Endometrium (tissue), 2 donors: ENCODE data around the gene GOLGA1.
"Not testable (repeated sequence)": the region's sequence is repeated elsewhere in the genome, so short reads cannot be mapped to it uniquely, and the experiment has no call there.

Source experiments
- FAIRE-seq: peaks from 2 replicates; lab custom pipeline; 2012; peaks lifted over from hg19 to GRCh38; lab: Jason Lieb, UNC
- donor health status: control.
- donor health status: control.

GOLGA1 gene

DNA sequence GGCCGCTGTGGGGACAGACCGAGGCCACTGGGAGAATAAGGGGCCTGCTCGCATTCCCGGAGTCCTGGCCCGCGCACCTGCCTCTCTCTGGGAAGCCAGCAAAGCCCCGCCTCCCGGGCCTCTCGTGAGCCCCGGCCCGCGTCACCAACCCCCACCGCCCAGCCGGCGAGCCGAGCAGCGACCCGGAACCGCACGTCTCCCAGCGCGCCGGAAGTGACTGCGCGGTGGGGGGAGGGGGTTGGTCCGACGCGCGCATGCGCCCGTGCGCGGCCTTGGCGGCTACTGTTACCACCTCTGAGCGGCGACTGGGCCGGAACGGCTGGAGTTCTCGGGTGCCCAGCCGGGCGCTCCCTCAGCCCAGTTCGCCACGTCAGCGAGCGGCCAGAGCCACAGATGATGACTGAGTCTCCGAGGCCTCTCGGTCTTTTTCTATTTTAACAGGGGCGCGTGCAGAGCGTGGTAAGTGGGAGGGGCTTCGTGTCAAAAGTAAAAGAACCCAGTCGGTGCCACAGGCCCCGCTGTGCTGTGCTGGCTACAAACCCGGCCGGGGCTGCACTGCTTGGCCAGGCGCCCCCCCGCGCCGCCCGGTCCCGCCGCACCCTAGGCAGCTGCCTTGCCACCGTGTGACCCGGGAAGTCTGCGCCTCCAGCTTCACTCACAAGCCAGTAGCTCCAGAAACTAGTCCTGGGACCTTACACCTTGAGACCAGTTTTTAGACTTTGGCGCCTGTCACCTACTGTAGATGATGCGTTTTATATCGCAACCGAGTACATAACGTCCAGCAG is at the start of gene GOLGA1:
Gene GOLGA1, minus strand, starts transcription at position 190 of the 785 bp plus-strand sequence. CDS start 2,372 bp downstream, outside the sequence.
- no peak for FAIRE-seq

GRCh38 chr9:124983698-124984097 is 42.8 kb upstream of the GOLGA1 start:
- FAIRE-seq = no peak

DNA sequence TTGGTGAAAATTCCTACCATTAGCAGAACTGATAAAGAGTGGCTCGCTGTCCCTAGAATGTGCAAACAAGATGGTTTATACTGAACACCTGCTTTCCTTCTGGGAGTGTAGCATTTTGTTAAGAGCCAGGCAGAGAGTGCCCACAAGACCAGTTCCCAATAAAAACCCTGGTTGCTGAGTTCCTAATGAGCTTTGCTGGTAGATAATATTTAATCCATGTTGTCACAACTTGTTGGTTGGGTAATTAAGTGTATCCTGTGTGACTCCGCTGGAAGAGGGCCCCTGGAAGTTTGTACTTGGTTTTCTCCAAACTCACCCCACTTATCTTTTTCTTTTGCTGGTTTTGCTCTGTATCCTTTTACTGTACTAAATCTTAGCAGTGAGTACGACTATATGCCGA is 39.5 kb upstream of the GOLGA1 start:
- FAIRE-seq = no peak

GRCh38 chr9:124975131-124975530 is 34.2 kb upstream of the GOLGA1 start:
- FAIRE-seq = no peak

DNA sequence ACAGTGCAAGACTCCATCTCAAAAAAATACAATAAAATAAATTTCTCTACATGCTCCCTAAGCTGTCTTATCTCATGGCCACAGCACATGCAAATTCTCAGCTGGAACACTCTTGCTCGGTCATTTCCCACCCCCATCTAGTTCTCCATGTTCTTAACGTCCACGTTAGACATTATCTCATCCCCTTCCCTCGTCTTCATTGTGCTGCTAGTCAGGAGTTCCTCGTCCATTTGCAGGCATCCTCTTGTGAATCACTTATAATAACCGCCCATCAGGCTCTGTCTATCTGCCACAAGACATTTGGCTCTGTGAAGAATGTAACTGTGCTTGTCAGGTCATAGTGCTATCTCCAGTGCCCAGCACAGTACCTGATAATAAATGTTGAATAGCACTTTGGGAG is 32.9 kb upstream of the GOLGA1 start:
- FAIRE-seq = no peak

DNA sequence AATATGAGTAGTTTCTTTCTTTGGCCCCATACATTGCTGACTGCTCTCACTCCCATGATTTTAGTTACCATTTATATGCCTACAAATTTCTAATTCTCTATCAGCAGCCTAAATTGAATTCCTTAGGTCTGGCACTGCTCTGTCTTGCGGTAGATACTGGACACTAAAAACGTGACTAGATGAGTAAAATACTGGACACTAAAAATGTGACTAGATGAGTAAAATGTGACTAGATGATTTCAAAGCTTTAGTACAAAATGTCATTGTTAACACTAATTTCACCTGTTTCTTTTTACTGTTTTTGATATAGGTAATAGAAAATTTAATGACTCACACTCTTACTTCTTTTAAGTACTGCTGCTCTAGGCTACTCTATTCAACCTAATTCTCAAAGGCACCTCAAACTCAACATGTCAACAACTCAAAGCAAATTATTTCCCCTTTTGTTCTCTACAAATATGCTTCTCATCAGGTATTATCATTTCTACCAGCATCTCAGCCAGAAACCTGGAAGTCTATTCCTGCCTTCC is 31.4 kb upstream of the GOLGA1 start:
- FAIRE-seq = no peak

DNA sequence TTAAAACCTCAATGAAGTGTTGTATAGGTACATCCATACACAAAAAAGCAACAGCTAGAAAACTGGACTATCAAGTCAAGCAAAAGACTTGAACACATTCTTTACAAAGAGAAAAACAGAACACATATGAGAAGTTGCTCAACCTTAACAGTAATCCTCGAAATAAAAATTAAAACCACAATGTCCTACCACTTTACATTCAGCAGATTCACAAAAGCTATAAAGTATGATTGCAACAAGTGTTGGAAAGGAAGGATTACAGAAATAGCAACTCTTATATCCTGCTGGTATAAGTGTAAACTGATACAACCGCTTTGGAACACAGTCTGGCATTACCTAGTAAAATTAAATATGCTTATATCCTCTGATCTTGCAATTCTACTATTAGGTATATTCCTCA is 28.5 kb upstream of the GOLGA1 start:
- no peak for FAIRE-seq

DNA sequence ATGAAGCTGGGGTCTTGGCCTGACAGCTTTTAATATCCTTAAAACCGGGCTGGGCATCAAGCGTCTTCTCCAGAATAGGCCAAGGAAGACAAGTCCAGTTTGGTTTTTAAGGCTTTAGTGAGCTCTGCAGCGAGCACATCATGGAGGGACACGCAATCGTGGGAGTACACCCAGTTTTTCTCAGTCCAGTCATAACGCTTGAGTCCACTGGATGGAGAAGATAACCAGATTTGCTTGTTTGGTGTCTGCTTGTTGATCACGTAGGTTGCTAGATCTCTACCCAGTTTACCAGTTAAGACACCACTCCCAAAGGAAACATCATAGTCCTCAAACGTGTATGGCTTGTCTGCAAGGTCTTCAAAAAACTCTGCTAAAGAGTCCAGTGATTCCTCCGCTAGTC is 27.4 kb upstream of the GOLGA1 start:
- FAIRE-seq = no peak

GRCh38 chr9:124965775-124966568 is 25.1 kb upstream of the GOLGA1 start:
- not testable (repeated sequence) for FAIRE-seq

GRCh38 chr9:124964604-124965003 is 23.7 kb upstream of the GOLGA1 start:
- no peak for FAIRE-seq

DNA sequence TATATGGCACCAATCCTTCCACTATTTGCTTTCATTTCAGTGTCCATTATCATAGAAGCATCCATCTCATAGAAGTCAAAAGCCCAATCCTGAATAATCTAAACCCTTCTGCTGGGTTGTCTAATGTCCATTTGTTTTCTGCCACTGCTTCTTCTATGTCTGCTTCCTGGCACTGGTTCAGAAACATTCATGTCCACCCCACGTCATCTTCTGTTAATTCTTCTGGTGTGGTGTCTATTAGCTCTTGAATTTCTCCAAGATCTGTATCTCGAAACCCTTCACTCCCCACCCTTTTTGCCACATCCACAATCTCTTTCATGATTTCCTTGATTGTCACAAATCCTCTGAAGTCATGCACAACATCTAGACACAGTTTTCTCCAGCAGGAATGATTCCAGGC is 23.2 kb upstream of the GOLGA1 start:
- no peak for FAIRE-seq

GRCh38 chr9:124960409-124960752 is 19.5 kb upstream of the GOLGA1 start:
- no peak for FAIRE-seq

GRCh38 chr9:124959671-124960408 is 19.0 kb upstream of the GOLGA1 start:
- not testable (repeated sequence) for FAIRE-seq

DNA sequence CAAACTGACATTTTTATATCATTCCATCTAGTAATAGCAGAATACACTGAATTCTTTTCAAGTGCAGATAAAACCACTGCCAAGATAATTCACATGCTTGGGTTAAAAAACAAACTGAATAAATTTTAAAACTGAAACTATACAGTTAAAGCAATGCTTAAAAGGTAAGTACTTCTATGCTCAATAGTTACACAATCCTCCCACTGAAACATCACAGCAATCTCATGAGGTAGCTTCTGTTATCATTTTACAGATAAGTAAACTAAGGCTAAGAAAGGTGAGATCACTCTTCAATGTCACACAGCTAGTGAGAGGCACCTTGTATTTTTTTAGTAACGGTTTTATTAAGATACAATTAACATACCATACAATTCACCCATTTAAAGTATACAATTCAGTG is 13.4 kb upstream of the GOLGA1 start:
- no peak for FAIRE-seq

- no peak for FAIRE-seq
Measured at GRCh38 chr9:124950050-124950718, 9.3 kb upstream of the GOLGA1 start.

GRCh38 chr9:124949387-124949786 is 8.5 kb upstream of the GOLGA1 start:
- no peak for FAIRE-seq

GRCh38 chr9:124947727-124948391 is 7.0 kb upstream of the GOLGA1 start:
- no peak for FAIRE-seq

DNA sequence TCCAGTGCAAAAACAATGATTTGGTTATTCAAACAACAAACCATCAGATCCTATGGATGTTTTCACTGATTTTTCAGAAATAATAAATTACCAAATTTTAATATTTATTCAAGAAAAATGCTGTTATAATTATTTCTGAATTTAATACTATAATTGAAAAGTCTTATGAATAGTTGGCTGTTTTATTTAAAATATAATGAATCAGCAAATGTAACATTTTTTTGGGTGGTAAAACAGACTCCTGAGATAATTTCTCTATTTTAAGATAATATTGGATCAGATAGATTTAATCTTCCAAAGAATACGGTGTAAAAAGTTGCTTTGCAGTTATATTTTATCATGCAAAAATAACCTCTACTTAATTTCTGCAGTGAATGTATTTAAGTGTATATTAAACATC is 5.3 kb upstream of the GOLGA1 start:
- no peak for FAIRE-seq

DNA sequence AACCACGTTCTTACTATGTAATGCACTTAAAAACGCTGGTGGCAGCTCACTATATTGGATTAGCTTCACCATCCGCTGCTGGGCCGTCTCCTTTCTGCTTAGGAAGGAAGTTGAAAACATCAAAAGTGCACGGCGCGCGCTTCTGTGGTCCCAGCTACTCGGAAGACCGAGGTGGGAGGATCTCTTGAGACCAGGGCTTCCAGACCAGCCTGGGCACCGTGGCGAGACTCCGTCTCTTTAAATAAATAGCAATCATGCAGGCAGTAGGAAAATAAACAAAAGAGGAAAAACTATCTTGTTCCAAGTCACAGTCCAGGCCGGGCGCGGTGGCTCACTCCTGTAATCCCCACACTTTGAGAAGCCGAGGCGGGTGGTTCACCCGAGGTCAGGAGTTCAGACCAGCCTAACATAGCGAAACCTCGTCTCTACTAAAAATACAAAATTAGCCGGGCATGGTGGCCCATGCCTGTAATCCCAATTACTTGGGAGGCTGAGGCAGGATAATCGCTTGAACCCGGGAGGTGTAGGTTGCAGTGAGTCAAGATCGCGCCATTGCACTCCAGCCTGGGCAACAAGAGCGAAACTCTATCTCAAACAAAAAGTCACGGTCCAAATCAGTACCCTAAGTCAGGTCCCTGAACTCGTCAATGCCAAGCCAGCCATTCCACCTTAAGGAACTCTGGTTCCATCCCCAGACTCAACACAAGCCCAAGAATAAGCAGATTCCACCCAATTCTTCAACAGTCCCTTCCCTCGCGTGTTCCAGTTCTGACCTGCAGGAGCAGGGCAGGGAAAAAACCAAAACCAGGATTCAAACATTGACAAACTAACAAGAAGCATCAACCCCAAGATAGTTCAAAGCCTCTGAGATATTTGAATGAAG is 1.0 kb upstream of the GOLGA1 start:
- FAIRE-seq = no peak

GRCh38 chr9:124940521-124940893 is 376 bp downstream of the GOLGA1 start:
- FAIRE-seq = no peak

GRCh38 chr9:124939944-124940343 is 939 bp downstream of the GOLGA1 start:
- no peak for FAIRE-seq
